Measurements from ENCODE around the gene EPO.

The EPO gene

DNA sequence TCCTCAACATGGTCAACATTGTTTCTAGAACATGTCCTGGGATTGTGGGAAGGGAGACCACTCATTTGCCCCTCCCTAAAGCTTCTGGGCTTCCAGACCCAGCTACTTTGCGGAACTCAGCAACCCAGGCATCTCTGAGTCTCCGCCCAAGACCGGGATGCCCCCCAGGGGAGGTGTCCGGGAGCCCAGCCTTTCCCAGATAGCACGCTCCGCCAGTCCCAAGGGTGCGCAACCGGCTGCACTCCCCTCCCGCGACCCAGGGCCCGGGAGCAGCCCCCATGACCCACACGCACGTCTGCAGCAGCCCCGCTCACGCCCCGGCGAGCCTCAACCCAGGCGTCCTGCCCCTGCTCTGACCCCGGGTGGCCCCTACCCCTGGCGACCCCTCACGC, at the start of gene EPO:
Gene EPO, plus strand, starts transcription at position 190 of the 392 bp plus-strand sequence. CDS start 513 bp downstream, outside the sequence.
- no peak for DNase-seq (ENCODE audit: low read depth)

DNA sequence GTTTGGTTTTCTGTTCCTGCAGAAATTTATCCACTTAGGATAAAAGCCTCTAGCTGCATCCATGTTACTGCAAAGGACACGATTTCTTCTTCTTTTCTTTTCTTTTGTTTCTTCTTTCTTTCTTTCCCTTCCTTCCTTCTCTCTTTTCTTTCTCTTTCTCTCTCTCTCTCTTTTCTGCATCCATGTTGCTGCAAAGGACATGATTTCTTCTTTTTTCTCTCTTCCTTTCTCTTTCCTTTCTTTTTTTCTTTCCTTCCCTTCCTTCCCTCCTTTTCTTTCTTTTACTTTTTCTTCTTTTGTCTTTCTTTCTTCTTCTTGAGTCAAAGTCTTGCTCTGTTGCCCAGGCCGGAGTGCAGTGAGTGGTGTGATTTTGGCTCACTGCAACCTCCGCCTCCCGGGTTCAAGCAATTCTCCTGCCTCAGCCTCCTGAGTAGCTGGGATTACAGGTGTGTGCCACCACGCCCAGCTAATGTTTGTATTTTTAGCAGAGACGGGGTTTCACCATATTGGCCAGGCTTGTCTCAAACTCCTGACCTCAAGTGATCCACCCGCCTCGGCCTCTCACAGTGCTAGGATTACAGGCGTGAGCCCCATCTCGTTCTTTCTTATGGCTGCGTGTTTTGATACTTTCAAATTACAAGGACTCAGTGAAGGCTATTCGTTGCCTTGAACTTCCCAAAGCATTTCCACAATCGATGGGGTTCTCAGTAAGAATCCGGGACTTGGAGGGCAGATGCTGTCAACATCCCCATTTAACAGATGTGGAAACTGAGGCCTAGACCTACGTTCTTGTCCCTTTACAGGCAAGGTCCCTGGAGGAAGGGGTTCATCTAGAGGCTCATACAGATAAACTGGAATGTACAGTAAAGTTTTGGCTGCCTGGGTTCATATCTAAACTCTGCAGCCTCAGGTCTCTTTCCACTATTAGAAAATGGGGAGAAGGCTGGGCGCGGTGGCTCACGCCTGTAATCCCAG, 48.6 kb upstream of the EPO start:
- no peak for DNase-seq (ENCODE audit: low read depth)

DNA sequence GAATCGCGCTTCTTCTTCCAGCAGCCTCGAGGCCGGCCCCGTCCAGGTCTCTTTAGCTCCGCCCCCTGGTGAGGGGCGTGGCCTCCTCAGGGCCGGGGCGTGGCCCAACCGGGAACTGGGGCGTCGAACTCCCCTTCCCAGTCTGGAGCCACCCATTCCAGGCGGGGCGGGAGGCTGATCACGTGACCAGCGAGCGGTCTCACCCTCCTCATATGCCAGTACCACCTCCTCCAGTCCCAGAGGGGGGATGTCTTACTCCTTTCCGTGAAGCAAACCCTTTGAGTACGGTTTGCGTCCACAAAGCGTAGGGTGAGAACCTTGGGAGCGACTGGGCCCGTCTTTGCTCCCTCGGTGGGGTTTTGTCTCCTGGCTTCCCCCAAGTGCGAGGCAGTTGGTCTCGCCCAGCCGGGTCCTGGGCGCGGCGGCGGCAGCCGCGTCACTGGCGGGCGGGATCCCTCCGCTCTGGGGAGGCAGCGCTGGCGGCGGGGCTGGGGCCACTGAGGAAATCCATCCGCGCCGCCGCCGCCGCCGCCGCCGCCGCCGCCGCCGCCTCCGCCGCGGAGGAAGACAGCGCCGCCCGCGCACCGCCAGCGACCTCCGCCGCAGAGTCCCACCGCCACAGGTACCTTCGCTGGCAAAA, 46.8 kb upstream of the EPO start, which contains the start of gene GNB2:
Gene GNB2, plus strand, starts transcription at position 439 of the 640 bp plus-strand sequence. CDS start 2,526 bp downstream, outside the sequence.
- DNase-seq (ENCODE audit: low read depth): peak; percentile 98

DNA sequence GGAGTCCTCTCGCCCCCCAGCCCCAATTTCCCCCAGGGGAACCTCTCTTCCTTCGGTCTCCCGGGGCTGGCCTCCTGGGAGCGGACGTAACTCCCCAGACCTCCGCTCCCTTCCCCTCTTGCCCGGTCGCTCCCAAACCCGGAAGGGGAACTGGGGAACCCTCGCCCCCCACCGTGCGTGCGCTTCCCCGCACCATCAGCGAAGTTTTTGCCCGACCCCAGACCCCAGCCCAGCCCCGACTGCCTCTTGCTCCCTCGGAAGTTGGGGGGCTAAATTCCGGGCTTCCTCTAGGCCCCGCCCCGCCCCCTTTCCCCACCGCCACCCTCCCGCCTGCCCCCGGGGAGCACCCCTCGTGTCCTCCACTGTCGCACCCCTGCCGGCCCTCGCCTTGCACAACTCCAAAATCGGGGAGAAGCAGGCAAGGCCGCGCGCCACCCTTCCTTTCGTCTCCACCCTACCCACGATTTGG, 46.3 kb upstream of the EPO start:
- peak; percentile 44 for DNase-seq (ENCODE audit: low read depth)

- DNase-seq (ENCODE audit: low read depth): no peak
Measured at GRCh38 chr7:100674411-100675104, 45.7 kb upstream of the EPO start.

DNA sequence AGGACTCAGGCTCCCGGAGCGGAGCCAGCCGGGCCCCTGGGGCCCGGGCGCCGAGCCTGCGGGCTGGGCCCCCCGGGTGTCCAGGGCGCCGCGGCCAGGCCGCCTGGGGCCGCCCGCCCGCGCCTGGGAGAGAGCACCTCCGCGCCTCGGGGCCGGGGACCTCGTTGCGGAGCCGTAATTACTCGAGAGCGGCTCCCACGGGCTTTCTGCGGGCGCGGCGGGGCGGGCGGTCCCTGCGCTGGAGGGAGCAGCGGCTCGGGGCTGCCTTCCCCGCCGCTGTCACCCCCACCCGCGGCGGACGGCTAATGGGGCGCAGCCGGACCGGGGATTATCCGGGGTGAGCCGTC, 45.2 kb upstream of the EPO start:
- peak; percentile 28 for DNase-seq (ENCODE audit: low read depth)

DNA sequence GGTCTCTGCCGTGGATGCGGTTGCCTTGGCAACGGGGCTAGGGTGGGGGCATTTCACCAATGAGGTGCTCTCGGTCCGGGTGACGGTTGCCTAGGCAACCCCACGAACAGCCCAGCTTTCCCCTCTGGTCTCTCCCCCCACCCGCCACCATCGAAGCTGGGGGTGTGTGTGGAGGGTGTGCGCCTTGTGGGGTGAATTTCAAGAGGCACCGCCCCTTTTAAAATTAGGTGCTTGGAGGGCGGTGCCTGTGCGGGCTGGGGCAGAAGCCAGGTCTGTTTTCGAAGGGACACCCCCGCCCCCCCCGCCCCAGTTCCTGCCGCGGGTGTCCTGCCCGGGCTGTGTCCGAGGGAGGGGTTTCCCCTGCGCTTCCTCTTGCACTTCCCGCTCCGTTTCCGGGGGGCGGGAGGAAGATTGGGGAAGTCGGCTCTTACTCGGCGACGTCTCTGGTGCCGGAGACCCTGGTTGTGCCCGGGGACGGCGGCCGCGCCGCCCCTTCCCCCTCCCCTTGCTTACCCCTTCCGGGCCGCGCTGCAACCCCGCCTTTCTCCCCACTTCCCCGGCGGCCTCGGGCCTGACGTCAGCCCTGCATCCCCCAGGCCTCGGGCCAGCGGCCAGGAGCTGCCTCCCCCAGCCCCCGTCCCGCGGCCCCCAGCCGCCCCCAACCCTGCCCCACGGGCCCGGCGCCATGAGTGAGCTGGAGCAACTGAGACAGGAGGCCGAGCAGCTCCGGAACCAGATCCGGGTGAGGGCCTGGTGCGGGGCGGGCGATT, 44.5 kb upstream of the EPO start:
- DNase-seq (ENCODE audit: low read depth): peak; percentile 75

- no peak for DNase-seq (ENCODE audit: low read depth)
Measured at GRCh38 chr7:100676501-100677306, 43.6 kb upstream of the EPO start.

DNA sequence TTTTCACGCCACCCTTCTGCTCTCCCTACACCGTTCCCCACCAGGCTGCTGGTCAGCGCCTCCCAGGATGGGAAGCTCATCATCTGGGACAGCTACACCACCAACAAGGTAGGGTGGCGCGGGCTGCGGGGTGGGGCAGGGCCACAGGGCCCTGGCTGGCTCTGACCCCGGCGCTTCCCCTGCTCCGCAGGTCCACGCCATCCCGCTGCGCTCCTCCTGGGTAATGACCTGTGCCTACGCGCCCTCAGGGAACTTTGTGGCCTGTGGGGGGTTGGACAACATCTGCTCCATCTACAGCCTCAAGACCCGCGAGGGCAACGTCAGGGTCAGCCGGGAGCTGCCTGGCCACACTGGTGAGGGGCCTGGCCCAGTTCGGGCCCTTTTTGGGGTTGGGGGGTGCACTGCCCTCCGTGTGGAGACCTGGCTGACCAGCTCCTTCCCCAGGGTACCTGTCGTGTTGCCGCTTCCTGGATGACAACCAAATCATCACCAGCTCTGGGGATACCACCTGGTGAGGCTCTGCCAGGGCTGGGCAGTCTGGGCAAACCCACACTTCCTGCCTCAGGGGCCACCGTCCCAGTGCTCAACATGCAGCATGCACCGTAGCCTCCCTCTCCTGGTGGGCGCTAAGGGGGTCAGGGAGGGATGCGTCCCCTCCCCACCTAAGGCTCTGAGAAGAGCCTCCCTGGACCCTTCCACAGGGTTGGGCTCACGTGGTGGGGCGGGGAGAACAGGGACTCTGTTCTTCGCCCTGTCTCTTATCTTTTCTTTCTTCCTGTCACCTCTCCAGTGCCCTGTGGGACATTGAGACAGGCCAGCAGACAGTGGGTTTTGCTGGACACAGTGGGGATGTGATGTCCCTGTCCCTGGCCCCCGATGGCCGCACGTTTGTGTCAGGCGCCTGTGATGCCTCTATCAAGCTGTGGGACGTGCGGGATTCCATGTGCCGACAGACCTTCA, 42.7 kb upstream of the EPO start:
- DNase-seq (ENCODE audit: low read depth): no peak

GRCh38 chr7:100678291-100678984, 41.8 kb upstream of the EPO start:
- DNase-seq (ENCODE audit: low read depth): no peak

GRCh38 chr7:100679129-100679926, 40.9 kb upstream of the EPO start:
- no peak for DNase-seq (ENCODE audit: low read depth)

- DNase-seq (ENCODE audit: low read depth): no peak
Measured at GRCh38 chr7:100679927-100680575, 40.2 kb upstream of the EPO start.

- DNase-seq (ENCODE audit: low read depth): no peak
Measured at GRCh38 chr7:100680576-100681271, 39.5 kb upstream of the EPO start.

- no peak for DNase-seq (ENCODE audit: low read depth)
Measured at GRCh38 chr7:100681491-100682227, 38.6 kb upstream of the EPO start.

GRCh38 chr7:100682228-100682741, 38.0 kb upstream of the EPO start:
- DNase-seq (ENCODE audit: low read depth): no peak
